Activated CD8-positive, alpha-beta T cell treated with anti-CD3 and anti-CD28 coated beads for 36 hours (primary cell): ENCODE measurements around the gene IQGAP3. TPM values are rescaled to one million over a fixed set of nuclear protein-coding genes. Genes with fewer than 3 reads are reported as not detected.

ENCODE experiments used
- ATAC-seq: fragments of 200-7000 bp; cut with Tn5 transposase; one replicate; pipeline ENCODE4 v1.10.0; 2021; ENCODE audit warnings: mild to moderate bottlenecking, moderate library complexity
- CTCF ChIA-PET: fragments of 350-600 bp; sonication (Branson Sonifier 250); formaldehyde crosslinking; loops from one replicate; lab custom pipeline; 2021; ENCODE audit warnings: antibody characterized with exemption; lab: Charles Lee
- POLR2A ChIA-PET: fragments of 350-600 bp; sonication (Branson Sonifier 250); formaldehyde crosslinking; loops from one replicate; lab custom pipeline; 2021; ENCODE audit warnings: antibody characterized with exemption; lab: Charles Lee
- DNase-seq: peaks from one replicate; pipeline ENCODE4 v3.0.0-alpha.2; 2020
- H3K27ac Mint-ChIP-seq: one replicate; pipeline ENCODE4 v1.8.0; 2021; ENCODE audit warnings: mild to moderate bottlenecking, mixed read lengths
- H3K27me3 Mint-ChIP-seq: one replicate; pipeline ENCODE4 v1.8.0; 2021; ENCODE audit warnings: mixed read lengths
- H3K36me3 Mint-ChIP-seq: one replicate; pipeline ENCODE4 v1.8.0; 2021; ENCODE audit warnings: low read depth, mixed read lengths
- H3K4me1 Mint-ChIP-seq: one replicate; pipeline ENCODE4 v1.8.0; 2021; ENCODE audit warnings: low read depth, mixed read lengths
- H3K4me3 Mint-ChIP-seq: one replicate; pipeline ENCODE4 v1.8.0; 2021; ENCODE audit warnings: mild to moderate bottlenecking, moderate library complexity, mixed read lengths
- H3K9me3 Mint-ChIP-seq: one replicate; pipeline ENCODE4 v1.8.0; 2021; ENCODE audit warnings: mixed read lengths
- intact Hi-C: fragments of 100-400 bp; cut with micrococcal nuclease; formaldehyde crosslinking; loops from one replicate; pipeline ENCODE4 v1.10.0; 2022
- total RNA-seq, 2 experiments: library from RNA; stranded (reverse); gene quantifications; one replicate each; pipeline ENCODE4 v1.2.3, GENCODE V29; 2021
- TF ChIP-seq, protein P1 (sequence below): fragments of 200-600 bp; IDR thresholded peaks from one replicate; pipeline ENCODE4 v1.8.0; 2022; ENCODE audit warnings: antibody characterized with exemption, mild to moderate bottlenecking

Gene IQGAP3
- total RNA-seq, 2 experiments from 2014 or later = 14.4 to 14.9 TPM

DNA sequence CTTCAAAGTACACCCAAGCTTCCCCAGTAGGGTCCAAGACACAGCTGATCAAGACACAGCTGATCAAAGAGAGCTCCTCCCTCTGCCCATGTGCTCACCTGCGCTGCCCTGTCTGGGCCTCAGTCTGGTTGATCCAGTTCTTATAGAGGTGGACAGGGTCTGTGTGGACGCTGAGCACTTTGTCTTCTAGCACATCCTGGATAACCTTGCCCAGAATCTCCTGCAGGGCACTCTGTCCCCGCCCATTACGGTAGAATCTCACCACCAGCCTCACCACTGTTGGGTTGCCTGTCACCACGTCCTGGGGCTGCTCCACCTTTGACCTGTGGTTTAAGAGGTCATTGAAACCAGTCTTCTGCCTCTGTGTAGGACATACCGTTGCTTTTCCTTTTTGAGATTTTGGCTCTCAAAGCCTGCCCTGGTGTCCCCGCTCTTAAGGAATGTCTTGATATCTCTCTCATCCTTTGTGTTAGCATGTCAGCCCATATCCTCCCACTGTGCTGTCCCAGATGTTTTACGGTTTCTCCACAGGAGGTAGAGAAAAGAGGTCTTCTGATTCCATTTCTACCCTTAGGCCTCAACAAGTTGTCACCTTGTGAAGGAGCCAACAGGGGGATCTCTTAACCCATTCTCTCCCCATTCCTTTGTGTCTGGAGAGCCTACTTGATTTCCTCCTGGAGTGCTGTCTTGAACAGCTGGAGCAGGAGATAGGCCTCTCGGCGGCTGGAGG is 33.5 kb downstream of the IQGAP3 start:
- intact Hi-C loops = no loop called here
- no peaks in the 10 kb centered on the region for H3K9me3 Mint-ChIP-seq
- ATAC-seq (no peak), DNase-seq (no peak)
- H3K4me3 Mint-ChIP-seq = no peak overlapping the region
- H3K4me1 Mint-ChIP-seq = peaks cover 1% of the 10 kb centered on the region
- no peak overlapping the region for H3K27ac Mint-ChIP-seq
- CTCF ChIA-PET = no interaction called here
- POLR2A ChIA-PET = no interaction called here
- H3K36me3 Mint-ChIP-seq = peaks cover 2% of the 10 kb centered on the region
- TF ChIP-seq, protein P1, sequence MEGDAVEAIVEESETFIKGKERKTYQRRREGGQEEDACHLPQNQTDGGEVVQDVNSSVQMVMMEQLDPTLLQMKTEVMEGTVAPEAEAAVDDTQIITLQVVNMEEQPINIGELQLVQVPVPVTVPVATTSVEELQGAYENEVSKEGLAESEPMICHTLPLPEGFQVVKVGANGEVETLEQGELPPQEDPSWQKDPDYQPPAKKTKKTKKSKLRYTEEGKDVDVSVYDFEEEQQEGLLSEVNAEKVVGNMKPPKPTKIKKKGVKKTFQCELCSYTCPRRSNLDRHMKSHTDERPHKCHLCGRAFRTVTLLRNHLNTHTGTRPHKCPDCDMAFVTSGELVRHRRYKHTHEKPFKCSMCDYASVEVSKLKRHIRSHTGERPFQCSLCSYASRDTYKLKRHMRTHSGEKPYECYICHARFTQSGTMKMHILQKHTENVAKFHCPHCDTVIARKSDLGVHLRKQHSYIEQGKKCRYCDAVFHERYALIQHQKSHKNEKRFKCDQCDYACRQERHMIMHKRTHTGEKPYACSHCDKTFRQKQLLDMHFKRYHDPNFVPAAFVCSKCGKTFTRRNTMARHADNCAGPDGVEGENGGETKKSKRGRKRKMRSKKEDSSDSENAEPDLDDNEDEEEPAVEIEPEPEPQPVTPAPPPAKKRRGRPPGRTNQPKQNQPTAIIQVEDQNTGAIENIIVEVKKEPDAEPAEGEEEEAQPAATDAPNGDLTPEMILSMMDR = no peak
- no peaks in the 10 kb centered on the region for H3K27me3 Mint-ChIP-seq

DNA sequence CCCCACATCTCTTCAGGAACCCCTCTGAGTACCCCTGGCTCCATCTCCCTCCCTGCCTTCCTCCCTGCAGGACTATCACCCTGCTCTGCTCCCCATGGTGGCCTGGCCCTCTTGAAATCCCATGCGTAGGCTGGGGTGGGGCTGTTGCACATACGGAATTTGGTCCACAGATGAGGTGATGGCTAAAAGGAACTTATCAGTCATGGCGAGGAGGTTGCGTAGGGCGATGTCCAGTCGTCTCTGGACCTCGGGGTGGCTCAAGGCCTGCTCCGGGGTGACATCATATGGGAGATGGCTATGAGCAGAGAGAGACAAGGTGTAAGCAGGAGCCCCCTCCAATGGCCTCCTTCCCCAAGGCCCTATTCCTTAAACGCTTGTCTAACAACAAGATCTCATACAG is 35.3 kb downstream of the IQGAP3 start:
- intact Hi-C loops = no loop called here
- Mint-ChIP-seq H3K27me3 (no peaks in the 10 kb centered on the region), H3K4me1 (peaks cover 1% of the 10 kb centered on the region), H3K36me3 (peaks cover 2% of the 10 kb centered on the region), H3K9me3 (no peaks in the 10 kb centered on the region), H3K4me3 (no peak overlapping the region), H3K27ac (no peak overlapping the region)
- CTCF ChIA-PET = no interaction called here
- TF ChIP-seq, protein P1 = no peak
- ATAC-seq (no peak), DNase-seq (no peak)
- POLR2A ChIA-PET = interaction anchor here (0.7 to 1.1 kb wide), 2 partner anchors 27 to 29 kb away, joined by 3 read pairs; no protein-coding TSS in a partner anchor

DNA sequence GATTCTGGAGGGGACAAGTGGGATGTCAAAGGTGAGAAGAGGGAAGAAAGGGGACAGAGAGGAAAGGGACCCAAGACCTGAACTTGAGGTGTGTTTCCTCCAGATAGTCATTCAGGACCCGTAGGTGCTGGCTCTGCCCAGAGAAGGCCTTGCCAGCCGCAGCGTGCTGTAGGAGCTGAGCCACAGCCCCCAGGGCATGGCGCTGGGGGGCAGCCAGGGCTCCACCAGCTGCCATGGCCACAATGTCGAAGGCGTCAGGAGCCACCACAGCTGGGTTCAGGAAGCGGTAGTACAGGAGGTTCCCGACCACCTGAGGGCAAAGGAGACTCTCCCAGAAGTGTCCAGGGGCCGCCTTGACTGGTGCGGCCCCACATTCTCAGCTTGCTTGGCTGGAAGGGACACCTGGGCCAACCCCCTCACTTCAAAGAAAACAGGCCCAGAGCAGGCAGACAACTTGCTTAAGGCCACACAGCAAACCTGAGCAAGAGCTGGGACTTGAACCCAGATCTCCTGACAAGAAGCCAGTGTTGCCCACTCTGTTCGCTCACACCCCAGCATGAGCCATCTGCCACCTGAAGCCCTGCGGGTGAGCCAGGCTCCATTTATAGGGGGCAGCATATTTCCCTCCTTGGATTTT is 37.8 kb downstream of the IQGAP3 start:
- Mint-ChIP-seq H3K27ac (no peak overlapping the region), H3K9me3 (no peaks in the 10 kb centered on the region), H3K4me1 (peaks cover 1% of the 10 kb centered on the region), H3K36me3 (peaks cover 2% of the 10 kb centered on the region), H3K4me3 (no peak overlapping the region), H3K27me3 (no peaks in the 10 kb centered on the region)
- DNase-seq (no peak), ATAC-seq (no peak)
- TF ChIP-seq, protein P1 = no peak
- POLR2A ChIA-PET = interaction anchor here (1.0 to 1.1 kb wide), 2 partner anchors 57 to 77 kb away, joined by 3 read pairs; partner anchors contain the start of gene NAXE
- intact Hi-C loops = no loop called here
- CTCF ChIA-PET = interaction anchor here (1.0 to 2.0 kb wide), 2 partner anchors 54 to 89 kb away, joined by 3 to 5 read pairs; no protein-coding TSS in a partner anchor

DNA sequence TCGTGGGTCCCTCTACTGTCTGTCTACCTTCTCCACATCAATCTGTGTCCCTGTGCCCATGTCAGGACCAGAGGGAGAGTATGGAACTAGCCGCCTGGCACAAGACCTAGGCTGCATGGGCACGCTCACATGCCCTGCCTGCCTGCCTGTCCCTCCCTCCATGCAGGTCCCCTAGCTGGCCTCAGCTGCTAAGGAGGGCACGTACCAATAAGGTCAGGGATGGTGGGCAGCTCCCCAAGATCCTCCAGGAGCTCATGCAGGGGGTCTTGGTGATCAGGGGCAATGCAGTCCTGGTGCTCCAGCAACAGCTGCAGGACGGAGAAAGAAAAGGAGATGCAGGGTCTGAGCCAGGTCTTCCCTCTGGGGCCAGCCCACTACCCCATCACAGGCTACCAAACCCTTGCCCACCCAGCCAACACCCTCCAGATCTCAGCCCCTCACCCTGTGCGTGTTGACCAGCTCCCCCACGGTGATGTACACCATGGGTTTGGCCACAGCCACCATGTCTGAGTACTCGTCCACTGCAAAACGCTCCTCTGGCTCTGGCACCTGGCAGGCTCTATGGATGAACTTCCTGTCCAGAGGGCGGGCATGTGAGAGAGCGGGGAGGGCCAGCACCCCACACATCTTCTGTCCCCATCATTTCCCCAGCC is 38.7 kb downstream of the IQGAP3 start:
- H3K4me1 Mint-ChIP-seq = peaks cover 4% of the 10 kb centered on the region
- DNase-seq (no peak), ATAC-seq (no peak)
- no peak overlapping the region for H3K4me3 Mint-ChIP-seq
- POLR2A ChIA-PET = interaction anchor here (1.5 kb wide), 1 partner anchor 9 kb away, joined by 3 read pairs; no protein-coding TSS in a partner anchor
- peaks cover under 1% of the 10 kb centered on the region for H3K36me3 Mint-ChIP-seq
- TF ChIP-seq, protein P1 = no peak
- no peak overlapping the region for H3K27ac Mint-ChIP-seq
- intact Hi-C loops = no loop called here
- no peaks in the 10 kb centered on the region for H3K9me3 Mint-ChIP-seq
- CTCF ChIA-PET = interaction anchor here (1.1 to 2.0 kb wide), 2 partner anchors 53 to 148 kb away, joined by 3 to 5 read pairs; no protein-coding TSS in a partner anchor
- H3K27me3 Mint-ChIP-seq = no peaks in the 10 kb centered on the region
